SH-SY5Y (cell line): Measurements from ENCODE around the gene PMEPA1.

Source experiments
- GATA2 ChIP-seq: IDR thresholded peaks from 2 replicates; pipeline ENCODE4 v1.6.1; 2011; ENCODE audit warnings: mild to moderate bottlenecking, low read depth, low read length
- GATA3 ChIP-seq: IDR thresholded peaks from 2 replicates; pipeline ENCODE4 v1.6.1; 2011; ENCODE audit warnings: low read depth, mild to moderate bottlenecking, low read length, moderate library complexity

PMEPA1 gene

DNA sequence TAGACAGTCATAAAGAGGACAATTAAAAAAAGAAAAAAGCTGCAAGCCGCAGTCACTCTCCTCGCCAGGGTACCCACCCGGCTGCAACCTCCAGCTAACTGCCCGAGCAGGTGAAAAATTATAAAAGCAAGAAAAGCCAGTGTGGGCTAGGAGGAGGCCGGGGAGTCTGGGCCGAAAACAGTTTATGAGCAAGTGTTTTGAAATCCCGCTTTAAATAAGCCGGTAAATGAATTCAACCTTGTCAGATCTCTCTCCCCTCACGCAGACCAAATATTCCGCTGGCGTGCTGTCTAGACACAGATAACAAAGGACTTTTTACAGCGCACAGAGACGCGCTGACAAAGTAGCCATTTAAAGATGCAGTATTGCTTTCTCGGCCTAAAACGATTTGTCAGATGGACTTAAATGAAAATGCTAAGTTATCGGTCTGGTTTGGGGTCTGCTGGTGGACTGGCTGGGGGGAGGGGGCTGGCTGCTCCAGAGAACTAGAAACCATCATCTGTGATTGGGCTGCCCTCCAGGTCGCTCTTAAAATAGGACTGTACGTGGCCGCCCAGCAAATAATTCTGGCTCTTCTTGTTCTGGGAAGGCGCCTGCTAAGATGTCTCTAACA, 24.6 kb downstream of the PMEPA1 start:
- 0 out of 2 replicates have a peak, but pooled peaks have one; percentile 18 for TF ChIP-seq GATA2
- TF ChIP-seq GATA3: no peak

DNA sequence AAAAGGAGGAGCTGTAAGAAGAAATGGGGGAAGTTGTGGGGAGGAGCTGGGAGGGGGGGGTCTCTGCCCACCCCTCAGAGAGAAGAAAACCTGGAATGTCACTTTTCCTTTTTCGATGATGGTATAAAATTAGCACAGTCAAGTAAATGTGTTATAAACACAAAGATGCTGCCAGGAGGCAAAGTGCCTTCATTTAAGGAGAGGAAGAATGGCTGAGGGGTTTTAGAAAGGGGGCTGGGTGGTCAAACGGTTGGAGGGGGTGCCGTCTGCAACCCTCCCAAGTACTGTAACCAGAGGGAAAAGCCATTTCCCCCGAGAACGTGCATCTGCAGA, 25.0 kb downstream of the PMEPA1 start:
- TF ChIP-seq GATA2: no peak
- TF ChIP-seq GATA3: no peak

DNA sequence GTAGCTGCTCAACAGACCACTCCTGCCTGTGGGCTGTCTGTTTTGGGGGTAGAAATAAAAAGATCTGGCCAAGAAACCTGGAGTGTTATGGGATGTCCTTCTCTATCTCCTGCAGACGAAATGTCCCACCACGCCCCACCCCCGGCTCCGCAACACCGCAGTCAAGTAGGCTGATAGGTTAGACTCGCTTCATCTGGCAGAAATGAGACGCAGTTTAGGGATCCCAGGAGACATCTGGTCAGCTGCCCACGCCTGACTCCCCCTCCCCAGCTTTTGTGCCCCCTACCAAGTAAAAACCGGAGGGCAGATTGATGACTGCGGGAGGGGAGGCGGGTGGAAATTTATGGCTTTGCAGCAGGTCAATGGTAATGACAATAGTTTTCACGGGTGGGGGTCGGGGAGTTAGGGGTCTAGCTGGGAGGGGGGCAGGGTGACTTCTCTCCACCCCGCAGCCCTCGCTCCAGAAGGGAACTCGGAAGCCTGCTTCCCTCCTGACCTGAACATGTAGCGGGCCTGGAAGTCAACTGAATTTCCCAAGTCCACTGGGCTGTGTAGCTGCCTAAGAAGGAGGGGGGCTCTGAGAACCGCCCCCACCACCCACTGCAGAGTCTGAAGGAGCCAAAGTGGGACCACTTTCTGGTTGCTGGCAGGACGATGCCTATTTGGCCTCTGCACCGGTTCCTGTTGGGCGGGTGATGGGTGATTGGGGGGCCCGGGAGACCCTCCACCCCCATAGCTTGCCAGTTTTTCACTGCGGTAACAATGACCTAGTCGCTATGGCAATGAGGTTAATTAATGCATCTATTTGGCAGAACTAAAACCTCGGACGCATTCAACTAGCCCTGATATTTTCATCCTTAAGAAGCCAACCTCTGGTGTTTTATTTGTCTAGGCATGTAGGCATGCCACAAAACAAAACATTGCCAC, 25.7 kb downstream of the PMEPA1 start:
- TF ChIP-seq GATA3 (no peak), GATA2 (no peak)

DNA sequence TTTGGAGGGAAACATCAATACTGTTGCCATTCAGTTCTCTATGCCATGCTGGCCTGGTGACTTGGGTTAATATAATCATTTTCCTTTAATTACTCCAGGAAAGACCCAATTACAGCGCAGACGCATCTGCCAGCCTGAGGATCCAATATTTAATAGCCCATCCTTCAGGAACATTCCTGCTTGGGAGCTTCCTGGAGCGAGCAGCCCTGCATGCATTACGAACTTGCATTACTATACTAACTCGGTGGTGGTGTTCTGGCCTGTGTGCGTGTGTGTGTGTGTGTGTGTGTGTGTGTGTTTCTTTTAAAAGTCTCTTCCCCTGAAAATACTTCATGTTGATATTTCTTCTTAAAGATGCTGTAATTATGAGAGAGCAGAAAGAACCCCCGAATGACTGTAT, 26.5 kb downstream of the PMEPA1 start:
- no peak for TF ChIP-seq GATA3
- TF ChIP-seq GATA2: no peak

DNA sequence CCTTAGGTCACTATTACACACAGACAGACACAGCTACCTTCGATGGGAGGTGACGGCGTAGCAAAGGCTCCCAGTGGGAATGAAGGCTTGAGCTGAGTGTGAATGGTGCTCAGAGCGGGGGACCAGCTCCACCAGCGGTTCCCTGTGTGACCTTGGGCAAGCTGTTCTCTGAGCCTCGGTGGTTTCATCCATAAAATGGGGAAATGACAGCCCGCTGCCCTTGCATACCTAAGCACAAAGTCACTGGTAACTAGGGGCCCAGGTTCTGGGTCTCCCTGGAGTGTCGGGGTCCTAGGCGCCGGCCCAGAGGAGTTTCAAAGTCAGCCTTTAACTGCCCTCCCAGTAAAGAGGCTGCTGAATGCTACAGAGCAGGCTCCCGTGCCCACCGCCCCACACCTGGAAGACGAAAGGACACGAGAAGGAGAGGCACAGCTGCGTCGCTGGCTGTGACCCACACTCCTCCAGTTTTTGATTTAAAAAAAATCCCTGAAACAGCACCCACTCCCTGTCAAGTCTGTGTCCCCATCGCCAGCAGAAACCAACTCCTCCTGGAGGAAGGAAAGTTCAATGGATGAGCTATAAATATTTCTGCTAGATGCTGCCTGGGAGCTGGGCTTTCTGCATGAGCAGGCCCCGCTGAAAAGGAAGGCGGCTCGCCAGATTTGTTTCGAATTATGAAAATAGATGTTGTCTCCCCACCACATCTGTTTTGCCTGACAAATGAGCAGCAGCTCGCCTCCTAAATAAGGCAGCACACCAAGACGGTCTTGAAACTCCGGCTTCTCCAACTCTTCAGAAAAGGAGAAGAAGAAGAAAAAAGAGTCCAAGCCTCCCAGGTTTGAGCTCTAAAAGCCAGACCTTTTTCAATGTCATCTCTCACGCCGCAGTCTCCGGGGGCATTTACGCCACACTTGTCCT, 27.4 kb downstream of the PMEPA1 start:
- TF ChIP-seq GATA2 (peak; percentile 43; the same call in 1 of the 2 replicates), GATA3 (no peak)

DNA sequence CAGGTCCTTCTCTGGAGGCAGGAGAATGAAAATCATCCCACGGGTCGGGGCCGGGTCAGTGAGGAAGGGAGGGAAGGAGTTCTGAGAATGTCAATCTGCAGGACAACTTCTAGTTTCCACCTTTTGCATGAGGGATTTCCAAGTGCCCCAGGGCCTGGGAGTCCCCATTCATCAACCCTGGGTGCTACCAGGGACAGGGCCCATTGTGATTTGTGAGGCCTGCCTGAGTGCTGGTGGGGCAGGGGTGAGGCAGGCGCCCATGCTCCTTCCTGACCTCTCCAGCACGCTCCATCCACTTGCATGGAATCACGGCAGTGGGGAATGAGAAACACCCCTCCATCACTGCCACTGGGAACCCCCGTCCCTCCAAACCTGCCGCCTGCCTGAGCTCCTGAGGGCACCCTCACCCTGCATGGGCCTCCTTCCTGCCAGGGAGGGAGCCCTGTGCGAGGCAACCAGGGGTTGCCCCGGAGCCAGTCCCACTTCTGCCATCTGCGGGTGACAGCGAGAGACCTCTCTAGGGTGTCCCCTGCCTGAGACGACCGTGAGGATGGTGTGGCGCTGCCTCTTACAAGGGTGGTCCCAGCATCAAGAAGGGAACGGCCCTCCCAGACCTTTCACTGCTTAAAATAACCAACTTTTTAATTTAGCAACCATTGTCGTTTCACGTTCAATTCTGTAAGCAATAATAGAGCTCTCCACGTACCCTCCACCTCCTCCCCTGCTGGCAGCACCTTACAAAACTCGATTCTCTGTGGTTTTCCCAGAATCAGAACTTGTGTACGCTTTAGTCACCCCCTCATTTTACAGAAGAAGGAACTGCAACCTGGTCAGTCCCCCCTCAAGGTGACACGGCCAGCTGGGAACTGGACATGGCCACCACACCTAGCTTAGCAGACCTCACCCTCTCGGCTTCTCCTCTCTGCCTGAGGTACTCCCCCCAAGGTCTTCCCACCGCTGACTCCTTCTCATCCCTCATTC, 28.6 kb downstream of the PMEPA1 start:
- no peak for TF ChIP-seq GATA3
- no peak for TF ChIP-seq GATA2

DNA sequence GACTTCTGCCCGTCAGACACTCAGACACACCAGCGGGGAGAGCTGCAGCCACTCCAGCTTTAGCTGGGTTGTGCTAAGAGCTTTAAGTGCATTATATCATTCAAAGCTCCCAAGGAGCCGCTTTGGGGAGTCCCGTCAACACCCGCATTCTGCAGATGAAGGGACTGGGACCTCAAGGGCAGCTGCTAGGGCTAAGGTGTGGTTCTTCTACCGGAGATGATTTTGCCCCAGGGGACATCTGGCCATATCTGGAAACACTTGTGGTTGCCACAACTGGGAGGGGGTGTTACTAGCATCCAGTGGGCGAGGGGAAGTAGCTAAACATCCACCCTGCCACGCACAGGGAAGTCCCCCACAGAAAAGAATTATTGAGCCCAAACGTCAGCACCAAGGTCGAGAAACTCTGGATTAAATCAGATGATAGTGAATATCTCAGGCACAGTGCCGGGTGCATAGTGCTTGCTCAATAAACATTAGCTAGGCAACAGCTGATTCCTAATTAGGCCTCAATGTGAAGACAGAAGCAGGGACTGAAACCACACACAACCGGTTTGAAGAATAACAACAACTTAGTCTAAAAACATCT, 29.6 kb downstream of the PMEPA1 start:
- TF ChIP-seq GATA2 (no peak), GATA3 (no peak)

DNA sequence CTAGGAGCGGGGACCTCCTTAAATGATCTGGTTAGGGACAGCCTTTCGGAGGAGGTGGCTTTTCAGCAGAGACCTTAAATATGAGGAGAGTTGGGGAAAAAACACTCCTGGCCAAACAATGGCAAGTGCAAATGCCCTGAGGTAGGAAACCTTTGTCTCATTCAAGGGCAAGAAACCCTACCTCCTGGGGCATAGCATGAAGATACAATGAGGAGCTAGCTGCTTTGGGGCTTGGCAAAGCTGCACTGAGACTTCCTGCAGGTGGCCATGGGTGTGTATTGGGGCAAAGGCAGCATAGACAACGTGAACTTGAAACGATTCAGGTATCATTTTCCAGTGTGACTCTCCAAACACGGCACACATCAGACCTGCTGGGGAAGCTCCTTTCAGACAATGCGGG, 30.7 kb downstream of the PMEPA1 start:
- TF ChIP-seq GATA2 (no peak), GATA3 (no peak)

DNA sequence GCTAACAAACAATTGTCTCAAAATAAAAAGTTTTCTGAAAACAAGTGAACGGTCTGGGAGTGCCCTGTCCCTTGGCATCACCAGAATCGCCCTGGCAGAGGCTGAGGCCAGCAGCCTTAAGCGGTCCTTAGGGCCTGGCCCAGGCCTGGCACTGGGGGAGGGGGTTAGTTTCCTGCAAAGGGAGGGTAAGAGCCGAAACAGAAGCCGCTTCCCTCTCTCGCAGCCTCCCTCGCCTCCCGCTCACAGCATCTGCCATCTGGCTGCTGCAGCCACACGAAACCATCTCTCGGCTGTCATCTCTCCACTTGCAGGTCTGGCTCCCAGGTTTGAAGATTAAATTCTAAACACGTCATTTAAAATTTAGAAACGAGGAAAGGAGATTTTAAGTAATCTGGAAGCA, 31.5 kb downstream of the PMEPA1 start:
- TF ChIP-seq GATA3 (no peak), GATA2 (no peak)

DNA sequence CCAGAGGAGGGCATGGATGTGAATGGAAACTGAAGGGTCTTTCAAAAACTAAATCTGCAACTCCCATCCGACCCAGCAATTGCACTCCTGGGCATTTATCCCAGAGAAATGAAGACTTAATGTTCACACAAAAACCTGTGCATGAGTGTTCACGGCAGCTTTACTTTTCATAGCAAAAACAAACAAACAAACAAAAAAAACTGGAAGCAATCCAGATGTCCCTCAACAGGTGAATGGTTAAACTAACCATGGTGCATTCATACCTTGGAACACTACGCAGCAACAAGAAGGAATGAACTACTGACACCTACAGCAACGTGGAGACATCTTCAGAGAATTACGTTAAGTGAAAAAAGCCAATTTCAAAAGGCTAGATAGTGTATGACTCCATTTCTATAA, 32.2 kb downstream of the PMEPA1 start:
- no peak for TF ChIP-seq GATA3
- no peak for TF ChIP-seq GATA2

DNA sequence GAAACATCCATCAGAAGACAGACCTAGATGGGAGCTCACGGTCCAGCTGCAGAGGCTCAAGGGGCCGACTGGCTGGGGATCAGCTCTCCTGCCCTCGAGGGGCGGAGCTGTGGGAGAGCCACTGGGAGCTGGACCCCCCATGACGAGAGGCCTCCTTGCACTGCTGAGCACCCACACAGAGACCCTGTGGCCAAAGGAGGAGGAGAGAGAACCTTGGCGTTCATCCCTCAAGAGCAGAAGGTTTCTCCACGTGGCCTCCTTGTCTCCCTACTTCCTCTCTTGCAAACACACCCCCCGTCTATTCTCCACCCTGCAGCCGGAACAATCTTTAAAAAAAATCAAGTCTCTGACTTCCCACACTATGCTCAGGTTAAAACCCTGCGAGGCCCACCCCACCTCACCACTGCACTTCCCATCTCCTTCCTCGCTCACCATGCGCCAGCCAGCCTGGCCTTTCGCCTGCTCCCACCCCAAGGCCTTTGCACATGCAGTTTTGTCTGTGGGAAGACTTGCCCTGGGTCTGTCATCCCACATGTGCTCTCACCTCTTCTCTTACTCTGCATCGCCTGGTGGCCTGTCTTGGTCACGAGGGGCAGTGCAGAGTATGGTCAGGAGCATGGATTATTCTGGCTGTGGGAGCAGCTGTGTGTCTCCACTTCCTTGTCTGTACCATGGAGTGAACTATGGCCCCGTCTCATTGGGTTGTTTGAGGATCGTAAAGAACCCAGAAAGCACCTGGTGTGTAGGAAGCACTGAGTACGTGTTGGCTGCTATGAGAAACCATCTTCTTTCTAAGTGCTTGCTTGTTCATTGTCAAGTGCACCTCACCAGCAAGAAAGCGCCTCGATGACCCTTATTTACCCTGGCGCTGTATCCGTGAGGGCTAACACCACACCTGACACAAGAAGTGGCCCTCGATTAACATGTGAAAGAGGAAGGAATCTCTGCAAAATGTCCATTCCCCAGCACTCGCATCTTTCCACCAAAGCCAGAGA, 32.9 kb downstream of the PMEPA1 start:
- no peak for TF ChIP-seq GATA2
- TF ChIP-seq GATA3: no peak

DNA sequence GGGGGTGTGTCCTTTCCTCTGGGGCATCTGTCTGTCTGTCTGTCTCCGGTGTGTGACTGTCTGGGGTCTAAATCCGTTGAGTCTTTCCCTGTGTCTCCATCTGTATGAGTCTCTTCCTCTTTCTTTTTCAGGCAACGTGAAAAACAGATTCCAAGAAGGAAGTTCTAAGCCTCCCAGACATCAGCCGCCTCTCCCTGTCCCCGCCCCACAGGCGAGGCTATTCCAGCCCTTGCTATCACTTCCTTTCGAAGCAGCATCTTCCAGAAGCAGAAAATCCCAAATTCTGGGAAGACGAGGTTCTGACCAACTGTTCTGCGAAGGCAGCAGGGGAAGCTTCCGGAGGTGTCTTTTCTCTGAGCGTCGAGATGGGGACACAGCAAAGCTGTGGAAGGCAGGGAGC, 34.0 kb downstream of the PMEPA1 start:
- TF ChIP-seq GATA2 (no peak), GATA3 (no peak)
